Neural cell (in vitro differentiated cells): ENCODE measurements around the gene PIGS. TPM values are rescaled to one million over a fixed set of nuclear protein-coding genes. Genes with fewer than 3 reads are reported as not detected.
"Not testable (repeated sequence)": the region's sequence is repeated elsewhere in the genome, so short reads cannot be mapped to it uniquely, and the experiment has no call there.

Experiments used
- H2AFZ ChIP-seq: fragments of 200-600, 300-800 bp; sonication (generic), shearing (Covaris generic); 2 replicates; pipeline ENCODE4 v1.6.0; 2014; ENCODE audit warnings: low read depth, mild to moderate bottlenecking, antibody characterized with exemption, low read length, moderate library complexity
- H3F3A ChIP-seq: fragments of 200-600 bp; shearing (Covaris generic); 2 replicates; pipeline ENCODE4 v1.6.1; 2016; ENCODE audit warnings: mild to moderate bottlenecking, moderate library complexity, mixed read lengths, antibody characterized with exemption, low read length; ENCODE audit not compliant: insufficient read depth, poor library complexity, severe bottlenecking
- H3K27ac ChIP-seq: fragments of 200-600, 300-800 bp; sonication (generic), shearing (Covaris generic); 2 replicates; pipeline ENCODE4 v1.5.1; 2014; ENCODE audit warnings: mild to moderate bottlenecking, low read length, moderate library complexity
- H3K27me3 ChIP-seq: fragments of 300-800, 200-600 bp; sonication (generic), shearing (Covaris generic); 2 replicates; pipeline ENCODE4 v1.6.0; 2014; ENCODE audit warnings: mild to moderate bottlenecking, low read depth, low read length, moderate library complexity; ENCODE audit not compliant: insufficient read depth
- H3K36me3 ChIP-seq: fragments of 300-800, 200-600 bp; sonication (generic), shearing (Covaris generic); 2 replicates; pipeline ENCODE4 v1.5.1; 2014; ENCODE audit warnings: mild to moderate bottlenecking, antibody characterized with exemption, low read length, moderate library complexity; ENCODE audit not compliant: insufficient read depth
- H3K4me2 ChIP-seq: fragments of 300-800, 200-600 bp; sonication (generic), shearing (Covaris generic); 2 replicates; pipeline ENCODE4 v1.6.0; 2014; ENCODE audit warnings: mild to moderate bottlenecking, low read length
- H3K4me3 ChIP-seq: fragments of 300-800, 200-600 bp; sonication (generic), shearing (Covaris generic); 2 replicates; pipeline ENCODE4 v1.5.1; 2014; ENCODE audit warnings: mild to moderate bottlenecking, low read length, moderate library complexity
- H3K79me2 ChIP-seq: fragments of 200-600 bp; shearing (Covaris generic); replicated peaks from 2 replicates; pipeline ENCODE4 v1.6.0; 2014; ENCODE audit warnings: mild to moderate bottlenecking, low read length, moderate library complexity; ENCODE audit not compliant: insufficient read depth
- H3K9ac ChIP-seq: fragments of 300-800, 200-600 bp; sonication (generic), shearing (Covaris generic); 2 replicates; pipeline ENCODE4 v1.6.1; 2016; ENCODE audit warnings: mild to moderate bottlenecking, low read length, mixed read lengths
- H3K9me2 ChIP-seq: fragments of 200-600 bp; shearing (Covaris generic); 2 replicates; pipeline ENCODE4 v1.6.1; 2016; ENCODE audit warnings: mild to moderate bottlenecking, low read length, mixed read lengths; ENCODE audit not compliant: insufficient read depth
- H3K9me3 ChIP-seq: fragments of 200-600, 300-800 bp; sonication (generic), shearing (Covaris generic); 2 replicates; pipeline ENCODE4 v1.6.1; 2016; ENCODE audit warnings: mild to moderate bottlenecking, mixed run types, low read length, moderate library complexity, mixed read lengths
- H4K20me1 ChIP-seq: fragments of 200-600 bp; shearing (Covaris generic); 2 replicates; pipeline ENCODE4 v1.6.1; 2016; ENCODE audit warnings: mild to moderate bottlenecking, mixed run types; ENCODE audit not compliant: insufficient read depth
- CTCF ChIP-seq: fragments of 450-650 bp; IDR thresholded peaks from 2 replicates; pipeline ENCODE4 v1.5.1; 2014; ENCODE audit warnings: antibody characterized with exemption, mild to moderate bottlenecking, moderate library complexity; ENCODE audit not compliant: poor library complexity, severe bottlenecking
- EP300 ChIP-seq: fragments of 450-650 bp; conservative IDR thresholded peaks from 2 replicates; pipeline ENCODE4 v1.6.1; 2014; ENCODE audit warnings: antibody characterized with exemption, mild to moderate bottlenecking, moderate library complexity; ENCODE audit not compliant: poor library complexity, severe bottlenecking
- EZH2 ChIP-seq: fragments of 200-600, 300-800 bp; shearing (Covaris generic), sonication (generic); IDR thresholded peaks from 2 replicates; pipeline ENCODE4 v1.6.1; 2014; ENCODE audit warnings: antibody characterized with exemption, low read length, borderline replicate concordance, mild to moderate bottlenecking; ENCODE audit not compliant: insufficient read depth, poor library complexity, severe bottlenecking
- MXI1 ChIP-seq: fragments of 450-650 bp; conservative IDR thresholded peaks from 2 replicates; pipeline ENCODE4 v1.6.1; 2014; ENCODE audit warnings: antibody characterized with exemption, mild to moderate bottlenecking; ENCODE audit not compliant: poor library complexity, severe bottlenecking
- POLR2AphosphoS5 ChIP-seq: IDR thresholded peaks from 2 replicates; pipeline ENCODE4 v1.6.1; 2012
- RAD21 ChIP-seq: fragments of 450-650 bp; conservative IDR thresholded peaks from 2 replicates; pipeline ENCODE4 v1.6.1; 2014; ENCODE audit warnings: antibody characterized with exemption, mild to moderate bottlenecking, moderate library complexity
- REST ChIP-seq: IDR thresholded peaks from 2 replicates; pipeline ENCODE4 v1.6.1; 2012; ENCODE audit warnings: borderline replicate concordance
- SMC3 ChIP-seq: fragments of 450-650 bp; conservative IDR thresholded peaks from 2 replicates; pipeline ENCODE4 v1.6.1; 2014; ENCODE audit warnings: antibody characterized with exemption, mild to moderate bottlenecking, moderate library complexity; ENCODE audit not compliant: poor library complexity
- TAF1 ChIP-seq: IDR thresholded peaks from 2 replicates; pipeline ENCODE4 v1.6.1; 2012; ENCODE audit warnings: low read depth
- polyA plus RNA-seq: library from polyadenylated mRNA; depleted of rRNA; stranded (reverse); fragments of >200 nt; gene quantifications from 2 replicates; pipeline ENCODE4 v1.2.3, GENCODE V29; 2014

The PIGS gene
- polyA plus RNA-seq, 1 donor from 2014 or later = 37.6 TPM

DNA sequence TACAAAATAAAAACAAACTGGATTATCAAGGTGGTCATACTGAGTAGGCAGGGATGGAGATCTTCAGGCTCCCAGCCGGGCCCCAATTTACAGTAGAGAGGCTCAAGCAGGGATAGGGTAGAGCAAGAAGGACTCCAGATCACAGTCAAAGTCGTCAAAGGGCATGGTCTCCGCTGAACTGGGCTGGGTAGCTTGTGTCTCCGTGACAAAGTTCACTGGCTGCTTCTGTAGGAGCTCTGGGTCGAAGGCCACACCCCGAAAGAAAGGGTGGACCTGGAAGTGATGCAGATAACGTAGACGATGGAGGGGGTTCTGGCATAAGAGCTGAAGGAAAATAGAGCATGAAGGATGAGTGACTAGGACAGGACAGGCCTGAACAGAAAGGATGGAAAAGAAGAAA lies 39.1 kb upstream of the PIGS start:
- Histone ChIP-seq H3K27me3 (no peaks in the 10 kb centered on the region), H3K27ac (no peak overlapping the region), H3K79me2 (no peaks in the 10 kb centered on the region), H3K4me2 (no peak overlapping the region), H3K4me3 (no peak overlapping the region), H3F3A (no peaks in the 10 kb centered on the region), H3K9me2 (no peaks in the 10 kb centered on the region), H3K9ac (no peak overlapping the region), H3K9me3 (no peaks in the 10 kb centered on the region), H4K20me1 (no peaks in the 10 kb centered on the region), H3K36me3 (peaks cover 3% of the 10 kb centered on the region), H2AFZ (no peak overlapping the region)
- TF ChIP-seq TAF1 = no peak
- TF ChIP-seq CTCF = no peak
- TF ChIP-seq RAD21 = no peak
- TF ChIP-seq MXI1 = no peak
- no peak for TF ChIP-seq EP300
- TF ChIP-seq SMC3 = no peak
- TF ChIP-seq EZH2 = no peak
- no peak for TF ChIP-seq REST
- TF ChIP-seq POLR2AphosphoS5 = no peak

DNA sequence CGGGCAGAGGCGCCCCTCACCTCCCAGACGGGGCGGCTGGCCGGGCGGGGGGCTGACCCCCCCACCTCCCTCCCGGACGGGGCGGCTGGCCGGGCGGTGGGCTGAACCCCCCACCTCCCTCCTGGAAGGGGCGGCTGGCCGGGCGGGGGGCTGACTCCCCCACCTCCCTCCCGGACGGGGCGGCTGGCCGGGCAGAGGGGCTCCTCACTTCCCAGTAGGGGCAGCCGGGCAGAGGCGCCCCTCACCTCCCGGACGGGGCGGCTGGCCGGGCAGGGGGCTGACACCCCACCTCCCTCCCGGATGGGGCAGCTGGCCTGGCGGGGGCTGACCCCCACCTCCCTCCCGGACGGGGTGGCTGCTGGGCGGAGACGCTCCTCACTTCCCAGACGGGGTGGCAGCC lies 32.7 kb upstream of the PIGS start:
- H3K4me3 ChIP-seq, H3K36me3 ChIP-seq, H3K79me2 ChIP-seq, H3K27ac ChIP-seq, H3K4me2 ChIP-seq, H2AFZ ChIP-seq, H3K9me3 ChIP-seq, H3K27me3 ChIP-seq, H3K9ac ChIP-seq, H3K9me2 ChIP-seq, H3F3A ChIP-seq, H4K20me1 ChIP-seq: not testable (repeated sequence)
